Activated naive CD4-positive, alpha-beta T cell treated with anti-CD3 and anti-CD28 coated beads for 36 hours (primary cell): Measurements from ENCODE around the gene FOXP1. TPM values are rescaled to one million over a fixed set of nuclear protein-coding genes. Genes with fewer than 3 reads are reported as not detected.
"Not testable (repeated sequence)": the region's sequence is repeated elsewhere in the genome, so short reads cannot be mapped to it uniquely, and the experiment has no call there.

Experiments used
- CTCF ChIA-PET: fragments of 350-600 bp; sonication (Branson Sonifier 250); formaldehyde crosslinking; loops from one replicate; lab custom pipeline; 2021; ENCODE audit warnings: antibody characterized with exemption; lab: Charles Lee
- DNase-seq: peaks from one replicate; pipeline ENCODE4 v3.0.0-alpha.2; 2020
- H3K27ac Mint-ChIP-seq: one replicate; pipeline ENCODE4 v1.8.0; 2021; ENCODE audit warnings: mild to moderate bottlenecking, mixed read lengths
- H3K27me3 Mint-ChIP-seq: one replicate; pipeline ENCODE4 v1.8.0; 2021; ENCODE audit warnings: low read depth, mixed read lengths
- H3K36me3 Mint-ChIP-seq: one replicate; pipeline ENCODE4 v1.8.0; 2021; ENCODE audit warnings: low read depth, mixed read lengths
- H3K4me1 Mint-ChIP-seq: one replicate; pipeline ENCODE4 v1.8.0; 2021; ENCODE audit warnings: low read depth, mixed read lengths
- H3K4me3 Mint-ChIP-seq: one replicate; pipeline ENCODE4 v1.8.0; 2021; ENCODE audit warnings: mild to moderate bottlenecking, moderate library complexity, mixed read lengths
- H3K9me3 Mint-ChIP-seq: one replicate; pipeline ENCODE4 v1.8.0; 2021; ENCODE audit warnings: mixed read lengths
- intact Hi-C: fragments of 100-400 bp; cut with micrococcal nuclease; formaldehyde crosslinking; loops from one replicate; pipeline ENCODE4 v1.15.1; 2023
- total RNA-seq, 2 experiments: library from RNA; stranded (reverse); gene quantifications; one replicate each; pipeline ENCODE4 v1.2.3, GENCODE V29; 2021

FOXP1 gene
- total RNA-seq, 2 experiments from 2014 or later: 95.2 to 97.4 TPM

DNA sequence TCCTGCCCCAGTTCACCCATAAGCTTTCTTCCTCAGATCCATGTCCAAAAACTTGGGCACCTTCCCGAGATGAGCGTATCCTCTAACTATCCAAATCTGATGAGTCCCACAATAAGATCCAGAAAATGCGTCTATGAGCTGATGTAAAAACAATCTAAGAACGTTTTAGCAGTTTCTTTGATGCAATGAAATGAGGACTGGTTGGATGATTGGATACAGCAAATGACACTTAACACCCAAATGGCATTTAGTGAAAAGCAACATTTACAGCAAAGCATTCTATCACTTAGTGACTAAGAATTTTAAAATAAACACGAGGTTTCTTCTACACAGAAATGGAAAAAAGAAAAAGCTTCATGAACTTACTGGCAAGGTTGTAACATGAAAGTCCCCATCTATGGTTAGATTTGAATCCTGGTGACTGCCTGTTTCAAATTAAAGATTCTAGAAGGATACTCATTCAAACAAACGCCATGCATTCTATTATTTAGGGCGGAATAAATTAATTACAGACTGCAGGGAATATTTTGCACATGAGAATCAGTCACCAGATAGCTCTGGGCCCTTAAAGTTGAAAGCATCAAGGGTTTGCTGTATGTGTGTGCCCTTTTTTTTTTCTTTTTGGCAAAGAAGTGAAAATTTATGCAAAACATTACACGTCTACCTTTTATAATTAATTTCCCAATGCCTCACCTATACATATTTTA is 598.6 kb downstream of the FOXP1 start:
- Mint-ChIP-seq H3K9me3 (no peaks in the 10 kb centered on the region), H3K4me1 (peaks cover 75% of the 10 kb centered on the region), H3K27me3 (no peaks in the 10 kb centered on the region), H3K36me3 (peaks cover 59% of the 10 kb centered on the region), H3K27ac (peak overlapping the region; percentile 96), H3K4me3 (no peak overlapping the region)
- intact Hi-C loops: loop anchor here (2.0 to 5.0 kb wide), 2 partner anchors 213 to 242 kb away; no protein-coding TSS in a partner anchor
- CTCF ChIA-PET: interaction anchor here (0.8 to 1.1 kb wide), 3 partner anchors 12 to 390 kb away, joined by 3 to 6 read pairs (median 3); no protein-coding TSS in a partner anchor
- no peak for DNase-seq

- Mint-ChIP-seq H3K27me3 (no peaks in the 10 kb centered on the region), H3K9me3 (no peaks in the 10 kb centered on the region), H3K4me1 (peaks cover 74% of the 10 kb centered on the region), H3K36me3 (peaks cover 66% of the 10 kb centered on the region), H3K4me3 (no peak overlapping the region), H3K27ac (peak overlapping the region; percentile 96)
- CTCF ChIA-PET: interaction anchor here (0.8 kb wide), 1 partner anchor 145 kb away, joined by 3 read pairs; no protein-coding TSS in a partner anchor
- intact Hi-C loops: loop anchor here (1.0 to 5.0 kb wide), 5 partner anchors 9 to 318 kb away; no protein-coding TSS in a partner anchor
- DNase-seq: peak; percentile 66
Measured at GRCh38 chr3:70982700-70983140, 600.8 kb downstream of the FOXP1 start.

DNA sequence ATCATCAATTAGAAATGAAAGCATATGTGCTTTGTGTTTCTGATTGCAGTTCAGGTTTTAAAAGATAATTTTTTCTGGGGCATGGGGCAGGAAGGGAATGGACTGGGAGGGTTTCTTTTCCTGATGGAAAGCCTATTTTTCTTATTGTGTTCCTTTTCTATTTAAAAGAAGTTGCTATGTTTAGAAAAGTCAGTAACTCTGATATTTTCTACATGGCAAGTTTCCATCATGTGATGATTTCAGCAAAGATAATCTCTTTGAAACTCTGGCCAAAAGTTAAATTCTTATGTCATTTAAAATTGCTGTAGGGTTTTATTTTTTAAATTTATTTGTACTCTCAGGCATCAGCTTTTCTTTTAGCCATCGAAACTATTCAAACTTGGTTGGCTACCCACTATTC is 601.2 kb downstream of the FOXP1 start:
- Mint-ChIP-seq H3K4me3 (no peak overlapping the region), H3K9me3 (no peaks in the 10 kb centered on the region), H3K36me3 (peaks cover 64% of the 10 kb centered on the region), H3K27ac (peak overlapping the region; percentile 96), H3K4me1 (peaks cover 71% of the 10 kb centered on the region), H3K27me3 (no peaks in the 10 kb centered on the region)
- no peak for DNase-seq
- CTCF ChIA-PET: no interaction called here
- intact Hi-C loops: loop anchor here (1.0 to 5.0 kb wide), 5 partner anchors 9 to 319 kb away; no protein-coding TSS in a partner anchor

GRCh38 chr3:70981231-70981880 is 602.2 kb downstream of the FOXP1 start:
- H3K27ac Mint-ChIP-seq: peak overlapping the region; percentile 96
- DNase-seq: no peak
- no peaks in the 10 kb centered on the region for H3K27me3 Mint-ChIP-seq
- intact Hi-C loops: loop anchor here (2.0 to 5.0 kb wide), 2 partner anchors 125 to 209 kb away; no protein-coding TSS in a partner anchor
- H3K4me1 Mint-ChIP-seq: peaks cover 68% of the 10 kb centered on the region
- no peaks in the 10 kb centered on the region for H3K9me3 Mint-ChIP-seq
- H3K36me3 Mint-ChIP-seq: peaks cover 66% of the 10 kb centered on the region
- no peak overlapping the region for H3K4me3 Mint-ChIP-seq
- CTCF ChIA-PET: interaction anchor here (0.6 to 1.5 kb wide), 5 partner anchors 23 to 617 kb away, joined by 3 to 5 read pairs (median 4); no protein-coding TSS in a partner anchor

DNA sequence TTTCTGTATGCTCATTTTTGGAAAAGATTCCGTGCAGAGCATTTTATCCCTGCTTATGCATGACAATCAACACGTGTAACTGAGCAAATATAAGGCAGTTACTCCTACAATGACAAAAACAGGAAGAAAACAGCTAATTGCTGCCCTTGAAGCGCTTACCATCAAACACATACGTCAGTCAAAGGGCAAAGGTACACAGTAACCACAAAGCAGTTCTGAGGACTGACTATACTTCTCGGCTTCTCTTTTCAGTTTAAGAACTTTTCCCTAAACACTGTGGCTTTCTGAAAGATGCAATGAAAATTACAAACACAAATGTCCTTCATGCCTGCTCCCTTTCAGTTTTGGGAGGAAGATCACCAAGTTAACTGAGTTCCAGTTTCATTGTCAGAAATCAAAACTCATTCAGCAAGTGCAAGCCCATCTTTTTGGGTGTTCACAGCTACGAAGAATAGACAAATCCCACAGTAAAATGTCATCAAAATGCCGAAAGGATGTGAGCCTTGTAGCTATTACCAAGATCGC is 602.8 kb downstream of the FOXP1 start:
- DNase-seq: peak; percentile 45
- peak overlapping the region; percentile 30 for H3K4me3 Mint-ChIP-seq
- CTCF ChIA-PET: interaction anchor here (0.6 to 1.5 kb wide), 5 partner anchors 24 to 617 kb away, joined by 3 to 5 read pairs (median 4); no protein-coding TSS in a partner anchor
- peaks cover 64% of the 10 kb centered on the region for H3K36me3 Mint-ChIP-seq
- intact Hi-C loops: loop anchor here (2.0 to 5.0 kb wide), 2 partner anchors 124 to 208 kb away; no protein-coding TSS in a partner anchor
- peak overlapping the region; percentile 96 for H3K27ac Mint-ChIP-seq
- peaks cover 61% of the 10 kb centered on the region for H3K4me1 Mint-ChIP-seq
- no peaks in the 10 kb centered on the region for H3K9me3 Mint-ChIP-seq
- H3K27me3 Mint-ChIP-seq: no peaks in the 10 kb centered on the region

DNA sequence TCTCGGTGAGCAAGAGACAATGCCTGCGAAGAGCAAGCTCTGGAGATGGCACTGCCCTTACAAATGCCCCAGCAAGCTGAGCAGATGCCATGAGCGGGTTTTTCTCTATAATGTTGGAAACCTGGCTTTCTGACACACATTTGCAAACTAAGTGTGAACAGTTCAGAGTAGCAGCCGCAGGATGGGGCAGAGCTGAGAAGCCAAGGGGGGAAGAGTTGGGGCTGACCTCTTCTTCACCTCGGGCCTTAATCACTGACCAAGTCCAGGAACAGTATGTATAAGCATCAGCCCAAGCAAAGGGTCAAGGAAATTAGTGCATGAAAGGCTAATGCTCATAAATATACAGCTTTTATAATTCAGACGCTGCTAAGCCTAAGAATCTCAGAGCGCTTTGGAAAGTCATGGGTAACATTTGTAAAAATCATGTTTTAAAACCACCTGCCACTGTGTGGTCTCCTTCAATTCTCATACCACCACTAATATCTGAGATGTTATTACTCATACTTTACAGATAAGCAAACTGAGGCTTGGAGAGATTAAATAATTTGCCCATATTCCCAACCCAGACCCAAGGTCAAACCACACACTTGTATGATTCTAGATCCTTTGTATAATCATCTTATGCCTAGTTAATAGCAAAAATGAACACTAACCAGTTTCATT is 603.4 kb downstream of the FOXP1 start:
- H3K27ac Mint-ChIP-seq: peak overlapping the region; percentile 96
- peaks cover 57% of the 10 kb centered on the region for H3K4me1 Mint-ChIP-seq
- intact Hi-C loops: loop anchor here (2.0 to 5.0 kb wide), 2 partner anchors 123 to 208 kb away; no protein-coding TSS in a partner anchor
- peaks cover 70% of the 10 kb centered on the region for H3K36me3 Mint-ChIP-seq
- H3K9me3 Mint-ChIP-seq: no peaks in the 10 kb centered on the region
- no peaks in the 10 kb centered on the region for H3K27me3 Mint-ChIP-seq
- H3K4me3 Mint-ChIP-seq: no peak overlapping the region
- no peak for DNase-seq
- CTCF ChIA-PET: interaction anchor here (0.7 to 1.5 kb wide), 2 partner anchors 27 to 63 kb away, joined by 4 to 5 read pairs; no protein-coding TSS in a partner anchor

DNA sequence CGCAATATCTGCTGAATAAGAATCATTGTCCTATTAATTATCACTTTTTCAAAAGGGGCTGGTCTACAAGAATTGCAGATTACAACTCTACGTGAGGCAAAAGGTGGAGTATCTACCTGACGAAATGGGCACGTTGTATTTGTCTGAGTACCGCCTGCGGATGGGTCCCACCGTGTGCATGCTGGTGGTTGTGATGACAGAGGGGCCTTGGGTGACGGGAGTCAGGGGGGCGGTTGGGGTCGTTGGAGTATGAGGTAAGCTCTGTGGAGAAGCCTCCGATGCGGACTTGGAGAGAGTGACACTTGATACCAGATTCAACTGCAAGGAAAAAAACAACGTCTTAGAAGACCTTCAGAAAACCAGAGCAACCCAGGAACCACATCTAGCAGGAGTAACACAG is 605.8 kb downstream of the FOXP1 start:
- Mint-ChIP-seq H3K9me3 (no peaks in the 10 kb centered on the region), H3K4me3 (no peak overlapping the region), H3K27me3 (no peaks in the 10 kb centered on the region), H3K4me1 (peaks cover 51% of the 10 kb centered on the region), H3K27ac (peak overlapping the region; percentile 27), H3K36me3 (peaks cover 62% of the 10 kb centered on the region)
- CTCF ChIA-PET: interaction anchor here (1.1 kb wide), 1 partner anchor 427 kb away, joined by 3 read pairs; no protein-coding TSS in a partner anchor
- no peak for DNase-seq
- intact Hi-C loops: no loop called here

GRCh38 chr3:70975981-70976380 is 607.5 kb downstream of the FOXP1 start:
- Mint-ChIP-seq H3K27ac (peak overlapping the region; percentile 9), H3K36me3 (peaks cover 56% of the 10 kb centered on the region), H3K4me1 (peaks cover 41% of the 10 kb centered on the region)
- H3K9me3 Mint-ChIP-seq, H3K4me3 Mint-ChIP-seq, intact Hi-C loops, H3K27me3 Mint-ChIP-seq, DNase-seq: not testable (repeated sequence)
- CTCF ChIA-PET: interaction anchor here (1.0 kb wide), 1 partner anchor 259 kb away, joined by 3 read pairs; no protein-coding TSS in a partner anchor

DNA sequence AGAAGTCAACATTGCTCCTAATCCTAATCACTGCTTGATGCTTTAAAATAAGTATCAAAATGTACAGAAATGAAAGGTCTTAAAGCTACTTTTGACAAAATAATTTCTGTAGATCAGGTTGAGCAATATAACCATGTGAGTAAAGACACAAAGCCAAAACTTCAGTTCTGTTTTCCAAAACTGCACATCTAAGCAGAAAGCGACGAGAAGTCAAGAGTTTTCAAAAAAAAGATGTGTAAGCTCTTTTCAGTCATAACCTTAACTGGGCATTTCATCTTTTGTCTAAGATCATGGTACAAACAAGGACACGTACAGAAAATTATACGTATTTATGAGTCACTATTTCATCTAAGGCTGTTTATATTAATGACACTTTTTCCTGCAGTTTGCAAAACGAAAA is 608.8 kb downstream of the FOXP1 start:
- Mint-ChIP-seq H3K4me3 (no peak overlapping the region), H3K4me1 (peaks cover 31% of the 10 kb centered on the region), H3K9me3 (no peaks in the 10 kb centered on the region), H3K27ac (no peak overlapping the region), H3K27me3 (no peaks in the 10 kb centered on the region), H3K36me3 (peaks cover 50% of the 10 kb centered on the region)
- CTCF ChIA-PET: interaction anchor here (0.6 to 0.7 kb wide), 2 partner anchors 32 to 69 kb away, joined by 3 read pairs; no protein-coding TSS in a partner anchor
- intact Hi-C loops: no loop called here
- no peak for DNase-seq

DNA sequence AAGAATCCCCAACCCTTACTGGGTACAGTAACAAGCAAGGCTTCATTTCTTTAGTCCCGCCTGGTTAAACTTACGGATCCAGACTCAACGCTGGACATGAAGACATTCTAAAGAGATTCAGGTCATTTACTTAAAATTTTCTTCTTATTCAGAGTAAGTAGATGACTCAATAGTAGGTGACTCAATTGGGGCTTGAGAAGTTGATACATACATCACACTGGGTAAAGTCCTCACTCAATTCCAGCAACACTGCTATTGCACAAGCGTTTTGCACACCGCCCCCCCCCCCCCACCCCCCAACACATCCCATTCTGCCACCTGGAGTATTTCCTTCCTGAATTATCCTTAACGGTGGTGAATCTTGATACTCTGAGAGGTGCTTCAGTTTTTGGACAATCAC is 610.0 kb downstream of the FOXP1 start:
- Mint-ChIP-seq H3K4me1 (peaks cover 34% of the 10 kb centered on the region), H3K27me3 (no peaks in the 10 kb centered on the region), H3K27ac (peak overlapping the region; percentile 88), H3K4me3 (no peak overlapping the region), H3K9me3 (no peaks in the 10 kb centered on the region), H3K36me3 (peaks cover 49% of the 10 kb centered on the region)
- intact Hi-C loops: loop anchor here (1.0 kb wide), 1 partner anchor 9 kb away; no protein-coding TSS in a partner anchor
- peak; percentile 30 for DNase-seq
- CTCF ChIA-PET: no interaction called here

DNA sequence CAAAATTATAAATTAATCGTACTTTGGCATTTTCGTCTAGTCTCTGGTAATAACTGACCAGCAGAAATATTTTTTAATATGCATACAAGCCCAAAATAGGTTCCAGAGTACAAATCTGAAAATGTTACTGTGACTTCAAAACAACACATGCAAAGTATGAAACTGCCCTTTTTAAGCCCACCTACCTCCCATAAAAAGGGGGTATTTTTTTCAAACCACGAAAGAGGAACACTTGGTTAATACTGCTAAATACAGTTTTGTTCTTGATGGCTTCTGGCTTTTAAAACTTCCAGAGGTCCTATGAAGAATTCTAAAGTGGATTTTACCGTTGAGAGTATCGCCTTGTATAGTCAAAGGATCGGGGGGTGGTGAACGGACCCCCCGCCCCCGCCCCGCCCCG is 610.7 kb downstream of the FOXP1 start:
- intact Hi-C loops: loop anchor here (1.0 kb wide), 1 partner anchor 9 kb away; no protein-coding TSS in a partner anchor
- H3K4me3 Mint-ChIP-seq: no peak overlapping the region
- no peak for DNase-seq
- peak overlapping the region; percentile 83 for H3K27ac Mint-ChIP-seq
- peaks cover 49% of the 10 kb centered on the region for H3K36me3 Mint-ChIP-seq
- H3K4me1 Mint-ChIP-seq: peaks cover 35% of the 10 kb centered on the region
- no peaks in the 10 kb centered on the region for H3K27me3 Mint-ChIP-seq
- H3K9me3 Mint-ChIP-seq: no peaks in the 10 kb centered on the region
- CTCF ChIA-PET: interaction anchor here (1.2 kb wide), 1 partner anchor 12 kb away, joined by 3 read pairs; no protein-coding TSS in a partner anchor
